GM19023 (cell line): ENCODE results near the gene CLIP2.
"Not testable (repeated sequence)": the region's sequence is repeated elsewhere in the genome, so short reads cannot be mapped to it uniquely, and the experiment has no call there.

ENCODE experiments used
- ATAC-seq: cut with Tn5 transposase; IDR thresholded peaks from one replicate; pipeline ENCODE4 v1.9.1; 2021; ENCODE audit warnings: mild to moderate bottlenecking, moderate library complexity; ENCODE audit not compliant: unreplicated experiment

The CLIP2 gene

GRCh38 chr7:74365322-74366022, 76.3 kb downstream of the CLIP2 start:
- ATAC-seq: no peak

GRCh38 chr7:74371381-74372341, 82.5 kb downstream of the CLIP2 start:
- no peak for ATAC-seq

- no peak for ATAC-seq
These were observed 83.4 kb downstream of the CLIP2 start for GRCh38 chr7:74372511-74373111.

- ATAC-seq: no peak
These were observed 84.3 kb downstream of the CLIP2 start for GRCh38 chr7:74373536-74373935.

- ATAC-seq: no peak
These were observed 86.6 kb downstream of the CLIP2 start for GRCh38 chr7:74375726-74376220.

GRCh38 chr7:74376256-74377036, 87.2 kb downstream of the CLIP2 start:
- no peak for ATAC-seq

- no peak for ATAC-seq
These were observed 90.7 kb downstream of the CLIP2 start for GRCh38 chr7:74379938-74380337.

- no peak for ATAC-seq
These were observed 91.5 kb downstream of the CLIP2 start for GRCh38 chr7:74380720-74381119.

GRCh38 chr7:74384086-74384485, 94.9 kb downstream of the CLIP2 start:
- not testable (repeated sequence) for ATAC-seq

GRCh38 chr7:74384854-74385253, 95.6 kb downstream of the CLIP2 start:
- not testable (repeated sequence) for ATAC-seq

- no peak for ATAC-seq
These were observed 98.4 kb downstream of the CLIP2 start for GRCh38 chr7:74387606-74388005.

GRCh38 chr7:74388880-74389415, 99.7 kb downstream of the CLIP2 start:
- ATAC-seq: no peak

GRCh38 chr7:74393722-74394121, 104.5 kb downstream of the CLIP2 start:
- ATAC-seq: not testable (repeated sequence)

GRCh38 chr7:74394601-74395000, 105.4 kb downstream of the CLIP2 start:
- ATAC-seq: not testable (repeated sequence)

GRCh38 chr7:74395745-74396311, 106.6 kb downstream of the CLIP2 start:
- ATAC-seq: no peak

GRCh38 chr7:74396993-74397392, 107.8 kb downstream of the CLIP2 start:
- ATAC-seq: no peak

GRCh38 chr7:74398426-74398825, 109.2 kb downstream of the CLIP2 start:
- no peak for ATAC-seq

GRCh38 chr7:74399006-74399405, 109.8 kb downstream of the CLIP2 start:
- no peak for ATAC-seq

- no peak for ATAC-seq
These were observed 111.4 kb downstream of the CLIP2 start for GRCh38 chr7:74400420-74401136.
